GM18861 (cell line): Measurements from ENCODE around the gene SRSF1.
"Not testable (repeated sequence)": the region's sequence is repeated elsewhere in the genome, so short reads cannot be mapped to it uniquely, and the experiment has no call there.

Source experiments
- ATAC-seq: cut with Tn5 transposase; IDR thresholded peaks from one replicate; pipeline ENCODE4 v1.9.1; 2021; ENCODE audit not compliant: unreplicated experiment

Gene SRSF1

DNA sequence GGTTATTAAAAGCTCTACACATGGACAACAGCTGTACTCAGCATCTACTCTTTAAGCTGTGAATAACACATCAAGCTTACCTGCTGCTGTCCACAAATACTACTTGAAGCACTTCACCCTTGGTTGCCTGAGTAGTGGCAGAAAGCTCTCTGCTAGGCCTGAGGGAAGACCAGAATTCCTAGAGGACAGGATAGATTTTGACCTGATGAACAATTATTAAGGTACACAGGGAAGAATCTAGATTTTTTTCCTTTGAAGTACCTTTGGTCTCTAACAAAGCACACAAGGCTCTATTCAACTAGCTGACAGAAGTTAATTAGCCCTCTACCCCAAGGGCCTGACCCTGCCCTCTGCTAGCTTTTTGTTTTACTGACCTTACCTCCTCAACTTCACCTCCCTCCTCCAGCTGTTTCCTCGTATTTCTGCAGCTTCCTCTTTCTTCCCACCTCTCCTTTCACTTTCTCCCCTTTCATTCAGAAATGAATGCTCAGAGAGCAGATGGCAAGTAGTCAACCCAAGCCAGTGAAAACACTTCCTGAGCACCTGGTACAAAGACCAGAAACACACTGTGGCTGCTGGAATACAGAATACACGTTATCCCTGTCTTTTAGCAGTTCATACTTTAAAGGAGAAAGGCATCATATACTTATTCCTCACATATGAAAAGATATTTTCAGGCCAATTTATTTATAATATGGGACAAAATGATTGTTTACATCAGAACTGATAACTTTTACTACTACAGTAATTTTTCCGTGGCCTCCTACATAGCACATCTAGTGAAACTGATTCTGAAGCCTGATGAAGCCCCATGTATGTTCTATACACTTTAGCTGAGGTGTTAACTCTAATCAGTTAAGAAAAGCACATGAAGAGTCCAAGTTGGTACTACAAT, 13.3 kb downstream of the SRSF1 start:
- ATAC-seq, result no peak

DNA sequence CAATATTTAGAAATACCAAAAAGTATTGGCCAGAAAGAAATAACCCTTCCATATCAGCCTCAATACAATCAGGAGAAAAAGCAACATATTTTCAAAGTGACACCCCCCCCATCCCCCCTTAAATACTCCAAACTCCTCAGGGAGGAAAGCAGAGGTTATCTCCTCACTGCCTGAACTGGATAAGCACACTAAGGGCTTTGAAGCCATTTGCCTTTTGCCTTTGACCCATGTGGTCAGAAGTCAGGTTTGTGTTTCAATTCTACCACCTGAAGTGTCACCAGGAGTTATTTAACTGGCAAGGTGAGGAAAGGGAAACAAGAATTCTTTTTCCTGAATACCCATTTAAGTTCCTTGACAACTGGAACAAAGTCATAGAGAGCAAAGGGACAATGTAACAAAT, 15.5 kb downstream of the SRSF1 start:
- no peak for ATAC-seq

DNA sequence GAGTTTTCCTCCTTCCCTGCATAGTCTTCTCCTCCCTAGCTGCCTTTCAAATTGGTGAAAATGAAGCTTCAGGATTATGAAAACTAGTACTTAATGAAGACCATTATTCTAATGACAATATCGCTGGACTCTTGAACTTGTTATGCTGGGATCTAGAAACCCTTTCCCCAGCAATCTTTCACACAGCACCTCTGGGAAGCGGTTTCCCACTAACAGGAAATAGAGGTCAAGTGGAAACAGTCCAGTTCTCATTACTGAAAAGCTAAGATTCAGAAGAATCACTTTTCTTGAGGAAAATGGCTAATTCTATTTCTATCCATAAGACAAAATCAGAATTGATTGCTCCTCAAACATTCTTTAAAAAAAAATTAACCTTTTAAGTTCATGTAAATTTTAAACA, 17.0 kb downstream of the SRSF1 start:
- ATAC-seq, result no peak

DNA sequence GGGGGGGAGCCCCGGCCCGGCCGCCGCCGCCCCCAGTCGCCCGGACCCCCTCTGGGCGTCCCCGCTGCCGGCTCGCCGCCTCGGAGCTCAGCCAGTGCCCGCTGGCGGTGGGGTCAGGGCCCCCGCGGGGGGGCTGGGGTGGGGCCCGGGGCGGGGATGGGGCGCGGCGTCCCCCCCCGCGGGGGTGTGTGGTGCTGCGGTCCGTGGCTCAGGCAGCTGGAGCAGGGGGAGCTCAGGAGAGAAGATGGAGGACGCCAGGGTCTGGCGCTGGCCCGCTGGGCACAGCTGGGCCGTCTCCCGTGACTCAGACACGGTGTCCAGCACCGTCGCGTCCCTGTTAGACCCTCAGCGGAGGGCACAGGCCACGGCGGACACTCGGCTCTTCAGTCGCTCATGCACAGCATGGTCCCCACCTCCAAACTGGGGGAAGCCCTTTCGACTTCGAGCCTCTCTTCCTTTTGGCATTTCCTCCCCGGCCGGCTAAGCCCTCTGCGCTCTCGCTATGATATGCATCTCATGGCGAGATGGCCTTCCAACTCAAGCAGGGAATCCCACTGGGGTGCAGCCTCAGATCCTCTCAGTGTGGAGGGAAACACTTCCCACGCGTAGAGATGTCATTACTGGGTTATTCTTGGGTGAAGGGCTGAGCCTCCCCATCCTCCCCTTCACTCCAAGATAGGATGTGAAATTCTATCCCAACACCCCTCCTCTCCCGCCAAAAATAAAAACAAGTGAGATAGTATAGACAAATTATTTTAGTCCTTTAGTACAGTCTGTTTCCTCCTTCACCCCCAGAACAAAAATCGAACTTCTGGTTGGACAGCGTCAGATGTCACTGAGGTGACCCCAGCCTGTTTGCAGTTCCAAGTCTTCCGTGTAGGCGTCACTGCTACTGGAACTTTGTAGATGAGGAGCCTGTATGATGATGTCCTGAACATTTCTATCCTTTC, 18.5 kb downstream of the SRSF1 start:
- peak; percentile 43 for ATAC-seq

DNA sequence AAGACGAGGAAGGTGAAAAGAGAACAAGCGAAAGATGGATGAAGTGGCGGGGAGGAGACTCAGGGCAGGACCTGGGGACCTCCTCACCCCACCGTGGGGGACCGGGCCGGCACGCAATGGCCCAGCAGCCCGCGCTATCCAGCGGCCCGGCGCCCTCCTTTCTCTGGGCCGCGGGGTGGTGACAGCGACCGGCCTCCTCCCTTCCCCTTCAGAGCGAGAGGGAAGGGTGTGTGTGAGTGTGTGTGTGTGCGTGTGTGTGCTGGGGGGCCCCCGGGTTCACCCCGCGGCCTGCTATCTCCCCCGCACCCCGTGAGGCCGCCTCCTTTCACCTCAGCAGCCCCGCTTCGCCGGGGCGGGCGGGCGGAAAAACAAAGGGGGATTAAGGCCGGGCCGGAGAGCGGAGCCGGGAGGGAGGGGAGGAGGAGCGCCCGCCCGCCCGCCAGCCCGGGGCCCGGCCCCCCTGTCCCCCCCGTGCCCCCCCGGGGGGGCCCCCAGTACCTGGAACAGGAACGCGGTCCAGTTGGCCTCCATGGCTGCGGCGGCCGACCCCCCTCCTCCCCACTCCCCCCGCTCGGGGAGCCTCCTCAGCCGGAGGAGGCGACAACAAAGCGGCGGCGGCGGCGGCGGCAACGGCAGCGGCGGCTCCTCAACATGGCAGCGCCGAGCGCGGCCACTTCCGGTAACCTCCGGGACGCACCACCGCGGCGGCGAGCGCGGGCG, 19.3 kb downstream of the SRSF1 start, which contains the start of gene VEZF1:
Gene VEZF1, minus strand, starts transcription at position 674 of the 720 bp plus-strand sequence. Its CDS starts 143 bp downstream, at position 531.
- peak; percentile 35 for ATAC-seq

DNA sequence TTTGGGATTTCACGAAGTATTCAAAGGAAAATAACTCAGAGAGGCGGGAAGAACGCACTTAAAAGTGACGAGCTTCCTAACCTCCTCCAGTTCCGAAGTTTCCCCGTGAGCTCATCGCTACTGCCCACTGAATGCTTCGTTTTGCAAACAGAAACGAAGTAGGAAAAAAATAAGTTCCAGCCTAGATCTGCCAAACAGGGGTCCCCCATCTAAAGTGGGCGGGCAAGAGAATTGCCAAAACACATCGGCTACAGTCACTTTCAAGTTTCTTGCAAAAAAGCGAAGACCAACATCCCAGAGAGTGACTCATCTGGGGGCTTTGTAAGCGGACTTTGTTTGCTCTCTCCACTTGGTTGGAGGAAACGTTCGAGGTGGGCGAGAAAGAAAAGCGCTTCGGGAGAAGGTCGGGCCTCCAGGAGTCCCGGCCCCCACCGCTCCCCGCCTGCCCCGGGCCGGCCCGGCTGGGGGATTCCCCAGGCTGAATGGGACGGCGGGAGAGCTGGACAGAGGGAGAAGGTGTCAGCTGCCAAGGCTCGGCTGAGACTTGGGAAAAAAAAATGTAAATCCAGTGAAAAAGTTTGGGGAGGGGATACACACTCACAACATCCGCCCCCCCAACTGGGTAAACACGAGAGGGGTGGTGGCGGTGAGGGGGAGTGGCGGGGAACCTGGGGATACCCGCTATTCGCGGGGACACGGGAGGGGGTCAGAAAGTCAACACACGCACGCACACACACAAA, 20.0 kb downstream of the SRSF1 start:
- no peak for ATAC-seq

DNA sequence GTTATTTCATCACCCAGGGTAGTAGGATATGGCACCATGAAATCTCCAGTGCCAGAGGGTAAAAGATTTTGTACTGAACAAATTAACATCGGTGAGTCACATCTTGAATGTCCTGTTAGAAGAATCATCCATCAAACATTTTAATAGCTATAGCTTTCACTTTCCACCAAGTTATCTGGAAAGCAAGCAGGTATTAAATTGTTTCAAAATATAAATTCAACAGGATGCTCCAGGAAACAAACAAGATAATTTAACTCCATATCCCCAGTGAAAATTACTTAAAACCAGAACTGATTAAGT, 21.4 kb downstream of the SRSF1 start:
- no peak for ATAC-seq

DNA sequence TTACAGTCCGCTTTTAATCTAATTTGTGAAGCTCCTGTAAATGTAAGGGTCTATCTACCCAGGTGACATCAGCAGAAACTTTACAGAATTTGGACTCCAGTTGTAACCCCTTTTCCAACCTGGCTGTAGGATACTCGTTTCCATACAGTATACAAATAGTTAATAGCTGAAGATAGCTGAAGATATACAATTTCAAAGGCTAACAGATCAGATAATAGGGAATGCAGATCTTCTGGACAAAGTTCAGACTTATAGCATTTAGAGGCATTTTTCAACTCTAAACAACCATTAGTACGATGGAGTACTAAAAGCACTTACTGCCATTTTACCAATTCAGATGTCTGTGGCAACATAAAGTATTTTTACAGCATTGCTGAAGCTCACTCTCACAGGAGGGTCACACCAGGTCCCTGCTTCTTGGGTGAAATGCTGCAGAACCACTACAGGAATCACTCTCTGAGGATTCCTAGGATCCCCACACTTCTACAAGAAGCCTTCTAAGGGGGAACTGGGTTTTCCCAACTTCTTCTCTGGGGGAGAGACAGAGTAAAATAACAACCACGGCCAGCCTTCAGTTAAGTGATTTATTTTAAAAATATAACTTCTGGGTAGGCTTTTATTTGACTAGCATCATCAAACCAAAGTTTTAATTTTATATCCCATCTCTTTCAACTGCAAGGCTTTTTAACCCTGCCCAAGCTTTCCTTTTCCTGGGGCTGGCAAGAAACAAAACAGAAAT, 21.9 kb downstream of the SRSF1 start:
- no peak for ATAC-seq

DNA sequence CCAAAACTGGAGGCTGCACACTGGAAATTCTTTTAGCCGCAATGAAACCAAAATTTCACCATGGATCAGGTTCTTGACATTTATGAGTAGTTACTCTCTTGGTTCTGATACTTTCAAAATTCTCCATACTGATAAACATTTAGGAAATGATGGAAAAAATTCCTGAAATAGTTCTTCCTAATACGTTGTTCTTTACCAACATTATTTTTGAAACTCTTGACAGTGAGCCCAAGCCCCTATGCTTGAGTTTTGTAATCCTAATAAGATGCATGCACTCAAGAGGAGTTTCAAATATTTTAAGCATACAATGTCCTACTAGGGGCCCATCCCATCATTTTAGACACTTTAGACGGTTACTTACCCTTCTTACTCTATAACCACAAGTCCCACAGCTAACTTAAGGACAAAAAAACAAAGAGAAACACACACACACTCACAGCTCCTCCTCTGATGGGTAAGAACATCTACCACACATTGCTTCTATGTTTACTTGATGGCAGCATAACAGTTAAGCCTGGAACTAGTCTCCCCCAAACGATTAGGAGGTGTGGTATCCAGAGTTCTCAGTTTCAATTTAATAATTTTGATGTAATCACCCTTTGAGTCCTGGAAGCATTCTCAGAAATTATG, 22.7 kb downstream of the SRSF1 start:
- no peak for ATAC-seq

DNA sequence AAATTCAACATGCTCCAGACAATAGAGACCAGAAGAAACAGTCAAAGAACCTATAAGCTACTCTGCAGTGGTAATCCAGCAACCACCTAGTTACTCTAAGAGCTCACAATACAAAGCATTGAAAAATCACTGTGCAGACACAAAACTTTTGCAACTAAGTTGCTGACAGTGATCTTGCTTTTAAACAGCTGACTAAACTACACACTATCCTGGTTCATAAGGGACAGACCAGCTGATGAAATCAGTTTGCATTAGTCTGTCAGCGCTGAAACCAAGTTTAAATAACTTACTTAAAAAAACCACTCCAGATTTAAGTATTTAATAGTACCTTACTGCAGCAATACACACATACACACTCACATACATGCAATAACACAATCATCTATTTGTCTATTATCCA, 23.6 kb downstream of the SRSF1 start:
- no peak for ATAC-seq

DNA sequence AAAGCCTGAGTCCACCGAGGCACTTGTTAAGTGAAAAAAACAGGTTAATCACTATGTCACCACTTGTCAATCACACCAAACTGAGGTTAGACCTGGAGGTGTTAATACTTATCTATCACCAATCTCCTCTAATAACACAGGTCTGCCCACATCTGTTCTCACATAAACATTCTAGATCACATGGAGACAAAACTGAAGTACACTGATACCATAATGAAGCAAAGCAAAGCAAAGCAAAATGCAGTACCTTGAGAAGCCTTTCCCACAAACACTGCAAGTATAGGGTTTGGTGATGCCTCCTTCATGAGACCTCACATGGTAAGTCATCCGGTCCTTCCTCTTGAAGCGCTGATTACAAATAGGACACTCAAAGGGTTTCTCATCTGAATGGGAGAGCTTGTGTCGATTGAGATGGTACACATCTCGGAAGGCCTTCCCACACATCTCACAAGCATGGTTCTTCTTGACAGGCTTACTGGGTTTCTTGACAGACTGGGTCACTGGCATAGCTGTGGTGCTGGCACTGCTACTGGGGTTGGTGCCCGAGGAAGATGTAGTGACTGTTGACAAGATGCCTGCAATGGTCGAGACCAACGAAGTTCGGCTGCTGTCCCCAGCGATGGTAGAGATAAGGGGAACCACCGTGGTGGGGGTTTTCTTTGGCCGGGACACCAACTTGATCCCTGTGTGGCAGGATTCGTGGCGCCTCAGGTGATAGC, 24.4 kb downstream of the SRSF1 start:
- ATAC-seq, result no peak

DNA sequence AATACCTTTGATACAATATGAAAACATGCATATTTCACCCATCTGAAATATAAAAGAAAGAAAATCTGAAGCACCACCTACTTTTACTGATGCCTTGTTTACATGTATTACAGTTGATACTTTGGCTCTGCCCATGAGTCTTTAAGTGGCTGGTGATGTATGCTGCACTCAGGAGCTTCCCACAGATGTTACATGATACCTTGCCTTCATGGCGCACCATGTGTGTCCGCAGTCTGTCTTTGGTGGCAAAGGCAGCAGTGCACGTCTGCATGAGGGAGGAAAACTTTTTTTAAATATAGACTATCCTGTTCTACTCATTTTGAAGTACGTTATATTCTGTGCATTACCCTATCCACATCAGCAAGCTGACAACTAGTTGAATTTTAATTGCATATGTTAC, 26.5 kb downstream of the SRSF1 start:
- no peak for ATAC-seq

DNA sequence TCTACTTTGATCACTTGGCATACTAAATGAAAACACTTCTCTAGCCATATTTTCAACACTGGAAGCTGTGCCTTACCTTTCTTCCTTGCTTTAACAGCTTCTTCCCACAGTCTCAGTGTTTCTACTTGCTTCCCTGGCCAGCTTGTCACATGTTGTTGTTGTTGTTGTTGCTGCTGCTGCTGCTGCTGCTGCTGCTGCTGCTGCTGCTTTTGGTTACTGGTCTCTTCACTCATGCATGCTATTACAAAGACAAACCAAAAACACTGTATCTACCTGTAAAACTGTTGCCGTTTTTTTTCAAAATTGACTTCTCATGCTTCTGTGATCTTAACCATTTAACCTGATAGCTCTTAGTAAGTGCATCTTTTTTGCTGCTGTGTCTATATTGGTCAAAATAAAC, 28.0 kb downstream of the SRSF1 start:
- ATAC-seq, result no peak

DNA sequence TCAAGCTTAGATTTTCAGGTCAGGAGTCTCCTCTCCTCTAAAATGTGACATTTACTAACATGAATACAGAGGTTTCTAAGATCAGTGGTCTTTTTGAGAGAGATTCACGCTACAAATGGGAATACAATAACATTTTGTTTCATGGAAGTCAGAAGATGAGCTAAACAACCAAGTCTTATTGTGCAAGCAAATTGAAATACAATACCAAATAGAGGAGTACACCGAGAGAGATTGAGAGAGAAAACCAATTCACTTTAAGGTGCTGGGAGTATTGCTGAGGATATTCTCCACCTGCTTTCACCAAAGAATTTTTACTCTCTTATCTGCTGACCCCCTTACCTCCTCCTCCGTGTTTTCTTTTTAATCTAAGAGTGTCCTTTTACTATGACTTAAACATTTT, 30.5 kb downstream of the SRSF1 start:
- ATAC-seq, result no peak

DNA sequence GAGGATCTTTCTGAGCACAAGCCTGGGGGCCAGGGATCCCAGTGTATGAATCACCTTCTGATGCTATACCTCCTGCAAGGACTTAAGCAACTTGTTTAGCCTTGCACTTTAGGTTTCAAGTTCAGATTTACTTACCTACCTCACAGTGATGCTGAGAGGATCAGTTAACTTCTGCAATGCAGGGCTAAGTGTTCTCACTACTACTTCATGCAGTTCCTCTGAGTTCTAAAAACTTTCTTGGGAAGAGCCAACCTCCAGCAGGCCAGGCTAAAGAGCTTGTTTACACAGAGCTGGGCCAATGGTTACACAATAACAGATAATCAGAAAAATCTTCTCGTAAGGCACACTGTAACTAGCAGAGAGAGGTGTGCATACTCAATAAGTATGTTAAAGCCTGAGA, 32.0 kb downstream of the SRSF1 start:
- no peak for ATAC-seq

DNA sequence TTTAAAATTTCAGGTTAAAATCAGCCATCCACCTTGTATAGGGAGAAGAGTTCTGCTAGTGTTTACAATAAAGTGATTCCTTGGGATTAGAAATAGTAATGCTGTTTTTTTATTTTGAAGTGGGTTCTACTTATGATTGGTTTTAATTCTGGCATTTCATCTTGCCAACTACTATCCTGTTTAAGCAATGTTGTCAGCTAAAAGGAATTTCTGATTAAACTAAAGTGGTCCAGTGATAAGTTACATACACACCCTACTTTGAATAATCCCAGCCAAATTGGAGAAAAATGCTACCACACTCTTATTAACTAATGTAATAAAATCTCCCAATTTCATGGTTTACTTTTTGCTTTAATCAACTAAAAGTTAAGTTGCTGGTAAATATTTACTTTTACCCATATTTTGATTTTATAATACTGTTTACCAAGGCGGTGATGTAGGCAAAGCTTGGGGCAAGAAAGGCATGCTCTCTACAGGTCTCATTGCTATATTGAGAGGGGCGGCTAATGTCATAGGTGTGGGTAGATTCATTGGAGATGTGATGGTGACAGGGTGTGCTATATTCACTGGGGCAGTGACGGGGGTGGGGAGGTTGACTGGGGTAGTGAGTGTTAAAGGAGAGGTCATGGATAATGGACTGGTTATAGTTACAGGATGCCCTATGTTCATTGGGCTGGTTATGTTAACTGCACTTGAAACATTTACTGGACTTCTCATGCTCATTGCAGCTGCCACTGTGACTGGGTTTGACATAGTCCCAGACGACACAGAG, 32.8 kb downstream of the SRSF1 start:
- ATAC-seq, result not testable (repeated sequence)

DNA sequence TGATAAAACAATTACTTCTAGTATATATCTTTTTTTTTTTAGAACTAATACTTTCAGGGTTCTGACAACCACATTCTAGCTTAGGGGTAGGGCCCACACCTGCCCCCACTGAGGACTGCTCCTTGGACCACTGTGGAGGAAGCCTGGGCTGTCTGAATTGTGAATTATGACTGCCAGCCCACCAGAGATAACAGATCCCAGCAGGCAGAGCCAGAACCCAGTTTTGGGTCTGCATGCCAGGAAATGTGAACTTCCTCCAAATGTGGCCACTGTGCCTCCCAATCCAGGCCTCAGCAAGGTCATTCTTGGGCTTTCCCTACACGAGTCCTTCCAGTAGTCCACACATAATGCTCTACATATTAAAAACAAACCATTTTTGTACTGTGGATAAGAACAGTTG, 34.9 kb downstream of the SRSF1 start:
- no peak for ATAC-seq

DNA sequence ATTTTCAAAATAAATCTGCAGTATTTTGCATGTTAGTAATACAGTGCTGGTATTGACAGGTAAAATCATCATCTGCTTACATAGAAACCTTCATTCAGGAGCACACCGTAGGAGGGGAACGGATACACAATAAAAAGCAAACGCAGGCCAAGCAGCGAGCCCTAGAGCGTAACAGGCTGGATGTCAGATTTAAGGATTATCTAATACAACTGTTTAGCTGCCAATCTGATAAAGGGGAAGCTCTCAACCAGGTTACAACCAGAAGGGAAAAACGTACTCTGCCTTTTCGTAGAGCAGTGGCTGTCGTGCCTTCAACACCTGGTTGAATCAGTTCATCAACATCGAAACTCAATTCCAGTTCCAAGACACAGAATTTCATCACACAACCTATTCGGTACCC, 35.5 kb downstream of the SRSF1 start:
- no peak for ATAC-seq
